Suprapubic skin (tissue), 4 donors: ENCODE data around the gene CACNA1I. TPM values are rescaled to one million over a fixed set of nuclear protein-coding genes. Genes with fewer than 3 reads are reported as not detected.

Experiments
- DNase-seq, 2 donors: peaks; one replicate each; pipeline ENCODE4 v3.0.0-alpha.2; 2019; ENCODE audit warnings: low spot score in 2 of 2
- H3K27ac ChIP-seq: fragments of 200-600 bp; sonication (generic); one replicate; pipeline ENCODE4 v1.5.1; 2019
- H3K27me3 ChIP-seq: fragments of 200-600 bp; sonication (generic); one replicate; pipeline ENCODE4 v1.5.1; 2019
- H3K36me3 ChIP-seq: fragments of 200-600 bp; sonication (generic); one replicate; pipeline ENCODE4 v1.5.1; 2019
- H3K4me1 ChIP-seq: fragments of 200-600 bp; sonication (generic); one replicate; pipeline ENCODE4 v1.5.1; 2019
- H3K4me3 ChIP-seq: fragments of 200-600 bp; sonication (generic); one replicate; pipeline ENCODE4 v1.5.1; 2019; ENCODE audit warnings: mild to moderate bottlenecking
- H3K9me3 ChIP-seq: fragments of 200-600 bp; sonication (generic); one replicate; pipeline ENCODE4 v1.5.1; 2019
- CTCF ChIP-seq, 2 donors: fragments of 200-600 bp in 1 of 2; fragments of 450-650 bp in 1 of 2; sonication (generic) in 1 of 2; IDR thresholded peaks; one replicate each; pipeline ENCODE4 v1.5.1; 2016 to 2019; ENCODE audit warnings: antibody characterized with exemption in 2 of 2, mild to moderate bottlenecking in 1 of 2, moderate library complexity in 1 of 2
- EP300 ChIP-seq: sonication (generic); formaldehyde crosslinking; IDR thresholded peaks from one replicate; pipeline ENCODE4 v1.6.1; 2017; ENCODE audit warnings: antibody characterized with exemption
- POLR2A ChIP-seq, 2 donors: fragments of 450-650 bp; IDR thresholded peaks; one replicate each; pipeline ENCODE4 v1.6.1; 2017; ENCODE audit warnings: antibody characterized with exemption in 2 of 2, mild to moderate bottlenecking in 2 of 2, moderate library complexity in 2 of 2
- POLR2AphosphoS5 ChIP-seq, 3 donors: sonication (generic); formaldehyde crosslinking; IDR thresholded peaks; one replicate each; pipeline ENCODE4 v1.6.1; 2017; ENCODE audit warnings: antibody characterized with exemption in 3 of 3
- WGBS: methylation state at CpG from one replicate; pipeline ENCODE4 v1.1.5; 2018; 5-methylcytosine and 5-hydroxymethylcytosine counted together
- total RNA-seq, 4 donors: library from RNA; depleted of rRNA; stranded (reverse); fragments of >200 nt; gene quantifications; one replicate each; pipeline ENCODE4 v1.1.0, GENCODE V29; 2016

CACNA1I gene
- total RNA-seq, 4 donors from 2014 or later, result 0.08 to 0.80 (median 0.17) TPM; not detected in 1

GRCh38 chr22:39616781-39617180 lies 46.2 kb downstream of the CACNA1I start:
- no peaks in the 10 kb centered on the region for H3K36me3 ChIP-seq
- no peak overlapping the region for H3K27ac ChIP-seq
- TF ChIP-seq EP300 (no peak), CTCF (IDR thresholded peaks at IDR 0.05) (no peak), POLR2A (IDR thresholded peaks at IDR 0.05) (no peak), POLR2AphosphoS5 (IDR thresholded peaks at IDR 0.05) (no peak)
- no peak for DNase-seq
- H3K27me3 ChIP-seq, result peaks cover 78% of the 10 kb centered on the region
- peaks cover 4% of the 10 kb centered on the region for H3K4me1 ChIP-seq
- 57% methylated on average over 6 of the region's 6 CpGs for WGBS
- no peak overlapping the region for H3K4me3 ChIP-seq
- H3K9me3 ChIP-seq, result no peaks in the 10 kb centered on the region

GRCh38 chr22:39617342-39617741 lies 46.8 kb downstream of the CACNA1I start:
- WGBS, result 15% methylated on average over 5 of the region's 15 CpGs
- no peak for DNase-seq
- TF ChIP-seq CTCF (IDR thresholded peaks at IDR 0.05) (no peak), EP300 (no peak), POLR2AphosphoS5 (IDR thresholded peaks at IDR 0.05) (no peak), POLR2A (IDR thresholded peaks at IDR 0.05) (no peak)
- Histone ChIP-seq H3K4me3 (no peak overlapping the region), H3K9me3 (no peaks in the 10 kb centered on the region), H3K27me3 (peaks cover 84% of the 10 kb centered on the region), H3K36me3 (no peaks in the 10 kb centered on the region), H3K27ac (no peak overlapping the region), H3K4me1 (peaks cover 4% of the 10 kb centered on the region)

DNA sequence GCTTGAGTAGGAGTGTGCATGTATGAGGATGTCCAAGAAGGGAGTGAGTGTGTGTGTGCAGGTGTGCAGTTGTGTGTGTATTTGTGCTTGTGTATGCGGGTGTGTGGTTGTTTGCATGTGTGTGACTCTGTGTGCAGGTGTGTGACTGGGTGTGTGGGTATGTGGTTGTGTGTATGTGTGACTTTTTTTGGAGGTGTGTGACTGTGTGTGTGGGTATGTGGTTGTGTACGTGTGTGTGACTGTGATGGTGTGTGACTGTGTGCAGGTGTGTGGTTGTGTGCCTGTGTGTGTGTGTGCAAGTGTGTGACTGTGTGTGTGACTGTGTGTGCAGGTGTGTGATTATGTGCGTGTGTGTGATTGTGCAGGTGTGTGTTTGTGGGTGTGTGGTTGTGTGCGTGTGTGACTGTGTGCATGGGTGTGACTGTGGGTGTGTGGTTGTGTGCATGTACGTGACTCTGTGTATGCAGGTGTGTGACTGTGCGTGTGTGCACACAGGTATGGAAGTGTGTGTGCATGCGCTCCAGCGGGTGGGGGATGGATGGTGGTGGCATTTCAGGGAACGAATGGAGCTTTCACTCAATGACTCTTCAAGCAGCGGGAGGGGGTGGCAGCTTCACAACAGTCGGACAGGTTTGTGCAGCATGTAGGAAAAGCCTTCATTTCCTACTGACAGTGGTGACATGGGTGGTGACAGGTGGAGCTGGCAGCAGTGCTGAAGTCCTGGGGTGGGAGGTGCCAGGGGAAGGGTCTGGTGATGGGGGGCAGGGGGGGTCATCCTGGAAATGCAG lies 47.6 kb downstream of the CACNA1I start:
- DNase-seq, result no peak
- WGBS, result 63% methylated on average over 11 of the region's 11 CpGs
- Histone ChIP-seq H3K4me3 (no peak overlapping the region), H3K27me3 (peaks cover 87% of the 10 kb centered on the region), H3K36me3 (no peaks in the 10 kb centered on the region), H3K9me3 (no peaks in the 10 kb centered on the region), H3K4me1 (peaks cover 4% of the 10 kb centered on the region), H3K27ac (no peak overlapping the region)
- TF ChIP-seq POLR2AphosphoS5 (IDR thresholded peaks at IDR 0.05) (no peak), POLR2A (IDR thresholded peaks at IDR 0.05) (no peak), EP300 (no peak), CTCF (IDR thresholded peaks at IDR 0.05) (no peak)

DNA sequence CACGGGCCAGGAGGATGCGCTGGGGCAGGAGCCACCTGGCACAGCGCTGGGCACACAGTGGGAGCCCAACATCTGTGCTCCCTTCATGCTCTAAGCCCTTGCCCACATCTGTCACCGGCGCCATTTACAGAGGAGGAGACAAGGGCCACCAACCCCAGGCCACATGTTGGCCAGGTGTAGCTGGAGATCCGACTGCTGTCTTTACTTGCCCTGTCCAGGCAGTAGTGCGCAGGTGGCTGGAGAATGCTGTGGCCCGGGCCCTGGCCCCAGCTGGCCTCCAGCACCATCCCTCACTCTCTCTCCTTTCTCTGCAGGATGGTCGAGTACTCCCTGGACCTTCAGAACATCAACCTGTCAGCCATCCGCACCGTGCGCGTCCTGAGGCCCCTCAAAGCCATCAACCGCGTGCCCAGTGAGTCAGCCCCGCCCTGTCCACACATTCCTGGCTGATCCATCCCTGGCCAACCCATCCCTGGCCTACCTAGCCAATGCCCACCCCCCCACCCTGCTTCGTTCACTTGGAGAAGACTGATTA lies 48.5 kb downstream of the CACNA1I start:
- Histone ChIP-seq H3K27ac (no peak overlapping the region), H3K27me3 (peaks cover 93% of the 10 kb centered on the region), H3K4me1 (peaks cover 4% of the 10 kb centered on the region), H3K36me3 (no peaks in the 10 kb centered on the region), H3K4me3 (no peak overlapping the region), H3K9me3 (no peaks in the 10 kb centered on the region)
- TF ChIP-seq POLR2A (IDR thresholded peaks at IDR 0.05) (no peak), EP300 (no peak), POLR2AphosphoS5 (IDR thresholded peaks at IDR 0.05) (no peak), CTCF (IDR thresholded peaks at IDR 0.05) (no peak)
- no peak for DNase-seq
- 84% methylated on average over 14 of the region's 17 CpGs for WGBS

DNA sequence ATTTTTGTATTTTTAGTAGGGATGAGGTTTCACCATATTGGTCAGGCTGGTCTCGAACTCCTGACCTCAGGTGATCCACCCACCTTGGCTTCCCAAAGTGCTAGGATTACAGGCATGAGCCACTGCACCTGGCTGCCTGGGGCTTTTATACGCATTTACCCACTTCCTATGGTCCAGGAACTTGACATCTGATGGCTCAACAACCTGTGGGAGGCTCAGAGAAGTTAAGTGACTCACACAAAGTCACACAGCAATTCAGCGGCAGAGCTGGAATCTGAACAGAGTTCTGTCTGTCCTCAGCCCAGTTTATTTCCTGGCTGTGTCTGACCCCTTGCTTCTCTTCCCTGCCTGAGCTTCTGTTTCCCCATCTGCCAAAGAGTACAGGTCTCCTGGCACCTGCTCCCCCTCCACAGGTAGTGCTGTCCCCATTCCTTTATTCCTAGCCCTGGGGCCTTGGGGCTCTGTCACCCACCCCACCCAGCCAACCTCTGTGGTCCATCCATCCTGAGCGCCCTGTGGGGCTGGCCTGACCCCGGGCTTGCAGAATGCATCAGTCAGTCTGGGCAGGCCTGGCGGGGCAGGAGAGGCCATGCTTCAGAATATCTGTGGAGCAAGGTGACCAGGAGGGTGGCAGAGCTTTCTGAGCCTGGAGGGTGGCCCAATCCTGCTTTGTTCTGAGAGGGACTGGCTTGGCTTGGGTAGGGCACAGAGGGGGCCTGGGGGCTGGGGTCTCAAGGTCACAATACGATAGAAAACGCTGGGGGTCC lies 50.6 kb downstream of the CACNA1I start:
- Histone ChIP-seq H3K27me3 (peaks cover 90% of the 10 kb centered on the region), H3K27ac (no peak overlapping the region), H3K9me3 (no peaks in the 10 kb centered on the region), H3K36me3 (no peaks in the 10 kb centered on the region), H3K4me1 (peaks cover 4% of the 10 kb centered on the region), H3K4me3 (no peak overlapping the region)
- WGBS, result 89% methylated on average over 7 of the region's 8 CpGs
- DNase-seq, result no peak
- no peak for TF ChIP-seq CTCF (IDR thresholded peaks at IDR 0.05)
